Measurements from ENCODE around the gene TRIM46. TPM values are rescaled to one million over a fixed set of nuclear protein-coding genes. Genes with fewer than 3 reads are reported as not detected.
A peak's percentile ranks its signal among the peaks of the same experiment; 100 is the strongest.

Gene TRIM46
- total RNA-seq, 4 donors from 2014 or later, result 0.35 to 1.9 (median 0.40) TPM; not detected in 1

- peaks cover 28% of the 10 kb centered on the region for H3K27me3 ChIP-seq
- no peaks in the 10 kb centered on the region for H3K9me3 ChIP-seq
- peaks cover 0 to 27% of the 10 kb centered on the region in 2 donors for H3K36me3 ChIP-seq
- TF ChIP-seq EP300 (IDR thresholded peaks at IDR 0.05) (no peak), POLR2AphosphoS5 (IDR thresholded peaks at IDR 0.05) (peak; percentile 75), POLR2A (IDR thresholded peaks at IDR 0.05) (peak; percentile 46 to 48), CTCF (IDR thresholded peaks at IDR 0.05) (peak in 3 of 4 experiments; percentile 91 to 98 (median 95))
- H3K4me1 ChIP-seq, result peaks cover 0 to 56% (median 24%) of the 10 kb centered on the region in 3 donors
- H3K27ac ChIP-seq, result peak within 1 kb of the TSS; percentile 74 to 99 (median 96)
- peak; percentile 92 for ATAC-seq
- 0 to 1% methylated on average over 9 of the region's 57 CpGs for WGBS, 2 donors (ENCODE audit: low coverage in 1 of 2)
- peak within 1 kb of the TSS; percentile 62 to 78 for H3K4me3 ChIP-seq
Measured at GRCh38 chr1:155172732-155173477, 744 bp upstream of the TRIM46 start, which contains the start of gene KRTCAP2. KRTCAP2 (minus strand) TSS chr1:155173304; CDS start chr1:155173224, 80 bp downstream.

GRCh38 chr1:155174324-155175280 is 953 bp downstream of the TRIM46 start:
- H3K4me1 ChIP-seq, result peaks cover 0 to 51% (median 24%) of the 10 kb centered on the region in 3 donors
- no peak for ATAC-seq
- H3K4me3 ChIP-seq, result peak overlapping the region in 1 of 2 donors; percentile 78
- peaks cover 28% of the 10 kb centered on the region for H3K27me3 ChIP-seq
- 11 to 14% methylated on average over 9 to 11 of the region's 35 CpGs for WGBS, 2 donors (ENCODE audit: low coverage in 1 of 2)
- TF ChIP-seq POLR2A (IDR thresholded peaks at IDR 0.05) (no peak), CTCF (IDR thresholded peaks at IDR 0.05) (no peak), POLR2AphosphoS5 (IDR thresholded peaks at IDR 0.05) (no peak), EP300 (IDR thresholded peaks at IDR 0.05) (no peak)
- H3K27ac ChIP-seq, result peak overlapping the region in 2 of 4 donors; percentile 41 to 96
- H3K36me3 ChIP-seq, result peaks cover 0 to 16% of the 10 kb centered on the region in 2 donors
- H3K9me3 ChIP-seq, result no peaks in the 10 kb centered on the region

- H3K4me3 ChIP-seq, result no peak overlapping the region
Measured at GRCh38 chr1:155175281-155175926, 1.8 kb downstream of the TRIM46 start.

More at GRCh38 chr1:155175281-155175926, 1.8 kb downstream of the TRIM46 start:
- H3K4me1 ChIP-seq, result peaks cover 0 to 51% (median 24%) of the 10 kb centered on the region in 3 donors
- H3K36me3 ChIP-seq, result peaks cover 0 to 13% of the 10 kb centered on the region in 2 donors
- TF ChIP-seq CTCF (IDR thresholded peaks at IDR 0.05) (no peak), POLR2AphosphoS5 (IDR thresholded peaks at IDR 0.05) (no peak), EP300 (IDR thresholded peaks at IDR 0.05) (no peak), POLR2A (IDR thresholded peaks at IDR 0.05) (no peak)
- no peak overlapping the region for H3K27ac ChIP-seq
- ATAC-seq, result no peak
- peaks cover 28% of the 10 kb centered on the region for H3K27me3 ChIP-seq
- H3K9me3 ChIP-seq, result no peaks in the 10 kb centered on the region
- 100% methylated on average over 1 of the region's 12 CpGs; no CpG with 5 or more reads in 1 of the 2 donors for WGBS, 2 donors (ENCODE audit: low coverage in 1 of 2)
